ENCODE results near the gene MICAL3.
"Not testable (repeated sequence)": the region's sequence is repeated elsewhere in the genome, so short reads cannot be mapped to it uniquely, and the experiment has no call there.

DNA sequence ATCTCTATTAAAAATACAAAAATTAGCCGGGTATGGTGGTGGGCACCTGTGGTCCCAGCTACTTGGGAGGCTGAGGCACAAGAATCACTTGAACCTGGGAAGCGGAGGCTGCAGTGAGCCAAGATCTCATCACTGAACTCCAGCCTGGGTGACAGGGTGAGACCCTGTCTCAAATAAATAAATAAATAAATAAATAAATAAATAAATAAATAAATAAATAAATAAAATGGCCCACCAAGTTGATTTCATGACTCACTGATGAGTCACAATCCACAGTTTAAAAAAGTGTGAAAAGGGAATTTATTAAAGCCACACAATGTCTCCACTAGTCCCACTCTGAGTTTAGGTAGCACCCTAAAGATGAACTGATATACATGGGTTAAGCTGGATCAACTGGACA lies 3.6 kb downstream of the MICAL3 start:
- TF ChIP-seq, protein P1, sequence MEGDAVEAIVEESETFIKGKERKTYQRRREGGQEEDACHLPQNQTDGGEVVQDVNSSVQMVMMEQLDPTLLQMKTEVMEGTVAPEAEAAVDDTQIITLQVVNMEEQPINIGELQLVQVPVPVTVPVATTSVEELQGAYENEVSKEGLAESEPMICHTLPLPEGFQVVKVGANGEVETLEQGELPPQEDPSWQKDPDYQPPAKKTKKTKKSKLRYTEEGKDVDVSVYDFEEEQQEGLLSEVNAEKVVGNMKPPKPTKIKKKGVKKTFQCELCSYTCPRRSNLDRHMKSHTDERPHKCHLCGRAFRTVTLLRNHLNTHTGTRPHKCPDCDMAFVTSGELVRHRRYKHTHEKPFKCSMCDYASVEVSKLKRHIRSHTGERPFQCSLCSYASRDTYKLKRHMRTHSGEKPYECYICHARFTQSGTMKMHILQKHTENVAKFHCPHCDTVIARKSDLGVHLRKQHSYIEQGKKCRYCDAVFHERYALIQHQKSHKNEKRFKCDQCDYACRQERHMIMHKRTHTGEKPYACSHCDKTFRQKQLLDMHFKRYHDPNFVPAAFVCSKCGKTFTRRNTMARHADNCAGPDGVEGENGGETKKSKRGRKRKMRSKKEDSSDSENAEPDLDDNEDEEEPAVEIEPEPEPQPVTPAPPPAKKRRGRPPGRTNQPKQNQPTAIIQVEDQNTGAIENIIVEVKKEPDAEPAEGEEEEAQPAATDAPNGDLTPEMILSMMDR (IDR thresholded peaks at IDR 0.05; ENCODE audit: low read length), result not testable (repeated sequence)
- not testable (repeated sequence) for TF ChIP-seq EZH2 (IDR thresholded peaks at IDR 0.05; ENCODE audit: borderline replicate concordance, low read length)
